ENCODE measurements around the gene SRP14.

The SRP14 gene

GRCh38 chr15:40034186-40034946 lies 4.6 kb downstream of the SRP14 start:
- Histone ChIP-seq H3K36me3 (ENCODE audit: low read depth) (peaks cover 89% of the 10 kb centered on the region), H3K4me3 (ENCODE audit: severe bottlenecking) (no peak overlapping the region), H3K27me3 (ENCODE audit: insufficient read depth, poor library complexity, severe bottlenecking) (no peaks in the 10 kb centered on the region), H3K27ac (ENCODE audit: poor library complexity, severe bottlenecking) (no peak overlapping the region), H3K9me3 (ENCODE audit: severe bottlenecking) (no peaks in the 10 kb centered on the region), H3K4me1 (ENCODE audit: insufficient read depth, poor library complexity, severe bottlenecking) (peaks cover 5% of the 10 kb centered on the region)
- TF ChIP-seq CTCF (IDR thresholded peaks at IDR 0.05; ENCODE audit: poor library complexity, severe bottlenecking) = no peak
- ATAC-seq (ENCODE audit: low read depth) = no peak
- DNase-seq (ENCODE audit: low spot score) = no peak

- no peak for ATAC-seq (ENCODE audit: low read depth)
- Histone ChIP-seq H3K4me3 (ENCODE audit: severe bottlenecking) (no peak overlapping the region), H3K9me3 (ENCODE audit: severe bottlenecking) (no peaks in the 10 kb centered on the region), H3K27me3 (ENCODE audit: insufficient read depth, poor library complexity, severe bottlenecking) (no peaks in the 10 kb centered on the region), H3K4me1 (ENCODE audit: insufficient read depth, poor library complexity, severe bottlenecking) (no peaks in the 10 kb centered on the region), H3K36me3 (ENCODE audit: low read depth) (peaks cover 97% of the 10 kb centered on the region), H3K27ac (ENCODE audit: poor library complexity, severe bottlenecking) (no peak overlapping the region)
- no peak for DNase-seq (ENCODE audit: low spot score)
- TF ChIP-seq CTCF (IDR thresholded peaks at IDR 0.05; ENCODE audit: poor library complexity, severe bottlenecking) = no peak
Measured at GRCh38 chr15:40032125-40032839, 6.7 kb downstream of the SRP14 start.

GRCh38 chr15:40031300-40031699 lies 7.7 kb downstream of the SRP14 start:
- no peak overlapping the region for H3K27ac ChIP-seq (ENCODE audit: poor library complexity, severe bottlenecking)
- no peaks in the 10 kb centered on the region for H3K27me3 ChIP-seq (ENCODE audit: insufficient read depth, poor library complexity, severe bottlenecking)
- ATAC-seq (ENCODE audit: low read depth) (no peak), DNase-seq (ENCODE audit: low spot score) (no peak)
- no peaks in the 10 kb centered on the region for H3K9me3 ChIP-seq (ENCODE audit: severe bottlenecking)
- H3K4me3 ChIP-seq (ENCODE audit: severe bottlenecking) = no peak overlapping the region
- H3K4me1 ChIP-seq (ENCODE audit: insufficient read depth, poor library complexity, severe bottlenecking) = no peaks in the 10 kb centered on the region
- peaks cover 97% of the 10 kb centered on the region for H3K36me3 ChIP-seq (ENCODE audit: low read depth)
- no peak for TF ChIP-seq CTCF (IDR thresholded peaks at IDR 0.05; ENCODE audit: poor library complexity, severe bottlenecking)

GRCh38 chr15:40029979-40030893 lies 8.7 kb downstream of the SRP14 start:
- ATAC-seq (ENCODE audit: low read depth) (no peak), DNase-seq (ENCODE audit: low spot score) (no peak)
- no peaks in the 10 kb centered on the region for H3K9me3 ChIP-seq (ENCODE audit: severe bottlenecking)
- no peak overlapping the region for H3K27ac ChIP-seq (ENCODE audit: poor library complexity, severe bottlenecking)
- no peaks in the 10 kb centered on the region for H3K4me1 ChIP-seq (ENCODE audit: insufficient read depth, poor library complexity, severe bottlenecking)
- H3K36me3 ChIP-seq (ENCODE audit: low read depth) = peaks cover 94% of the 10 kb centered on the region
- H3K4me3 ChIP-seq (ENCODE audit: severe bottlenecking) = no peak overlapping the region
- H3K27me3 ChIP-seq (ENCODE audit: insufficient read depth, poor library complexity, severe bottlenecking) = no peaks in the 10 kb centered on the region
- peak; percentile 76 for TF ChIP-seq CTCF (IDR thresholded peaks at IDR 0.05; ENCODE audit: poor library complexity, severe bottlenecking)
